SK-N-SH treated with all-trans-retinoic acid at 6 μM for 48 hours (cell line): ENCODE measurements around the gene SLC16A1.

Experiments used
- ISL1 ChIP-seq: fragments of 250-450 bp; sonication (Bioruptor Pico); IDR thresholded peaks from 2 replicates; pipeline ENCODE4 v2.1.2; 2022; ENCODE audit warnings: mild to moderate bottlenecking, moderate library complexity
- PATZ1 ChIP-seq: fragments of 250-450 bp; sonication (Bioruptor Pico); IDR thresholded peaks from 2 replicates; pipeline ENCODE4 v1.8.0; 2020; ENCODE audit warnings: mild to moderate bottlenecking, moderate library complexity, borderline replicate concordance
- PPARA ChIP-seq: fragments of 250-450 bp; sonication (Bioruptor Pico); IDR thresholded peaks from 2 replicates; pipeline ENCODE4 v1.5.0; 2020; ENCODE audit warnings: mild to moderate bottlenecking, borderline replicate concordance
- ZFP3 ChIP-seq: fragments of 250-450 bp; sonication (Bioruptor Pico); IDR thresholded peaks from 2 replicates; pipeline ENCODE4 v1.5.0; 2020; ENCODE audit warnings: mild to moderate bottlenecking, moderate library complexity
- ZFP30 ChIP-seq: fragments of 450-650 bp; formaldehyde crosslinking; IDR thresholded peaks from 2 replicates; pipeline ENCODE4 v1.5.0; 2022; ENCODE audit warnings: mild to moderate bottlenecking, moderate library complexity
- ZNF565 ChIP-seq: fragments of 450-650 bp; formaldehyde crosslinking; conservative IDR thresholded peaks from 2 replicates; pipeline ENCODE4 v1.5.0; 2020; ENCODE audit warnings: low read depth, mild to moderate bottlenecking, moderate library complexity
- ZNF70 ChIP-seq: fragments of 450-650 bp; formaldehyde crosslinking; IDR thresholded peaks from 2 replicates; pipeline ENCODE4 v1.5.0; 2020; ENCODE audit warnings: mild to moderate bottlenecking, moderate library complexity

- TF ChIP-seq ZFP3 (CRISPR knock-in tag) (no peak), PATZ1 (CRISPR knock-in tag) (no peak), ZNF70 (CRISPR knock-in tag) (no peak), ZNF565 (CRISPR knock-in tag) (no peak), ISL1 (CRISPR knock-in tag) (no peak), PPARA (no peak), ZFP30 (CRISPR knock-in tag) (no peak)
Measured at GRCh38 chr1:112887599-112888283, 68.3 kb downstream of the SLC16A1 start.
